Liver (tissue), 9 donors: ENCODE data around the gene GRK5. TPM values are rescaled to one million over a fixed set of nuclear protein-coding genes. Genes with fewer than 3 reads are reported as not detected.

Experiments
- DNase-seq: peaks from one replicate; pipeline ENCODE4 v3.0.0-alpha.2; 2017; ENCODE audit warnings: low spot score
- H3K27ac ChIP-seq, 2 donors: one replicate each; pipeline ENCODE4 v1.7.0; 2013; ENCODE audit warnings: inconsistent platforms in 2 of 2, low read length in 2 of 2, control low read depth in 1 of 2, low read depth in 1 of 2, mild to moderate bottlenecking in 1 of 2
- H3K27me3 ChIP-seq, 4 donors: one replicate each; pipeline versions ENCODE4 v1.6.1 to v1.7.0; 2013; ENCODE audit warnings: low read length in 3 of 4, inconsistent platforms in 1 of 4, mild to moderate bottlenecking in 1 of 4, moderate library complexity in 1 of 4; ENCODE audit not compliant: control insufficient read depth in 4 of 4, insufficient read depth in 4 of 4
- H3K36me3 ChIP-seq, 4 donors: one replicate each; pipeline versions ENCODE4 v1.6.1 to v1.7.0; 2013; ENCODE audit warnings: low read length in 3 of 4, mild to moderate bottlenecking in 3 of 4, low read depth in 1 of 4, moderate library complexity in 1 of 4; ENCODE audit not compliant: control insufficient read depth in 4 of 4, insufficient read depth in 3 of 4
- H3K4me1 ChIP-seq, 4 donors: one replicate each; pipeline versions ENCODE4 v1.6.1 to v1.7.0; 2013; ENCODE audit warnings: low read length in 3 of 4, mild to moderate bottlenecking in 3 of 4, moderate library complexity in 1 of 4; ENCODE audit not compliant: control insufficient read depth in 4 of 4, insufficient read depth in 4 of 4
- H3K4me3 ChIP-seq, 3 donors: one replicate each; pipeline versions ENCODE4 v1.6.1 to v1.7.0; 2013; ENCODE audit warnings: low read length in 3 of 3, control low read depth in 1 of 3, low read depth in 1 of 3, mild to moderate bottlenecking in 1 of 3
- H3K9ac ChIP-seq, 2 donors: one replicate each; pipeline ENCODE4 v1.7.0; 2013; ENCODE audit warnings: low read length in 2 of 2, mild to moderate bottlenecking in 2 of 2, moderate library complexity in 2 of 2, control low read depth in 1 of 2, low read depth in 1 of 2
- H3K9me3 ChIP-seq, 4 donors: one replicate each; pipeline versions ENCODE4 v1.6.1 to v1.7.0; 2013; ENCODE audit warnings: low read length in 3 of 4; ENCODE audit not compliant: control insufficient read depth in 4 of 4
- ATF3 ChIP-seq: IDR thresholded peaks from 2 replicates; pipeline ENCODE4 v1.6.1; 2016; ENCODE audit warnings: antibody characterized with exemption
- CTCF ChIP-seq: fragments of 150-350 bp; IDR thresholded peaks from 2 replicates; pipeline ENCODE4 v1.5.1; 2017; ENCODE audit warnings: improper control_type of control experiment, low read depth, low read length; ENCODE audit not compliant: missing input control
- EGR1 ChIP-seq, 2 donors: IDR thresholded peaks; 2 replicates each; pipeline ENCODE4 v1.6.1; 2016 to 2018; ENCODE audit warnings: antibody characterized with exemption in 2 of 2, low read depth in 2 of 2
- FOXA1 ChIP-seq: IDR thresholded peaks from 2 replicates; pipeline ENCODE4 v1.6.1; 2016; ENCODE audit warnings: antibody characterized with exemption
- FOXA2 ChIP-seq: IDR thresholded peaks from 2 replicates; pipeline ENCODE4 v1.6.1; 2016; ENCODE audit warnings: antibody characterized with exemption
- GABPA ChIP-seq, 2 donors: IDR thresholded peaks in 1 of 2; conservative IDR thresholded peaks in 1 of 2; 2 replicates each; pipeline ENCODE4 v1.6.1; 2016; ENCODE audit warnings: antibody characterized with exemption in 2 of 2, mild to moderate bottlenecking in 1 of 2, moderate library complexity in 1 of 2
- HNF4A ChIP-seq, 2 donors: conservative IDR thresholded peaks; 2 replicates each; pipeline ENCODE4 v1.6.1; 2016; ENCODE audit warnings: antibody characterized with exemption in 2 of 2, mild to moderate bottlenecking in 2 of 2
- HNF4G ChIP-seq: IDR thresholded peaks from 2 replicates; pipeline ENCODE4 v1.6.1; 2016; ENCODE audit warnings: antibody characterized with exemption
- JUND ChIP-seq, 2 donors: IDR thresholded peaks; 2 replicates each; pipeline ENCODE4 v1.6.1; 2016; ENCODE audit warnings: antibody characterized with exemption in 2 of 2
- MAX ChIP-seq: IDR thresholded peaks from 2 replicates; pipeline ENCODE4 v1.6.1; 2016; ENCODE audit warnings: antibody characterized with exemption
- NR2F2 ChIP-seq: IDR thresholded peaks from 2 replicates; pipeline ENCODE4 v1.6.1; 2016; ENCODE audit warnings: antibody characterized with exemption
- REST ChIP-seq: IDR thresholded peaks from 2 replicates; pipeline ENCODE4 v1.6.1; 2016; ENCODE audit warnings: antibody characterized with exemption, mild to moderate bottlenecking
- RXRA ChIP-seq, 2 donors: IDR thresholded peaks; 2 replicates each; pipeline ENCODE4 v1.6.1; 2017 to 2018; ENCODE audit warnings: antibody characterized with exemption in 2 of 2, mild to moderate bottlenecking in 1 of 2
- SP1 ChIP-seq: IDR thresholded peaks from 2 replicates; pipeline ENCODE4 v1.6.1; 2018; ENCODE audit warnings: antibody characterized with exemption, mild to moderate bottlenecking
- TAF1 ChIP-seq: conservative IDR thresholded peaks from 2 replicates; pipeline ENCODE4 v1.6.1; 2016; ENCODE audit warnings: antibody characterized with exemption, mild to moderate bottlenecking
- ZBTB33 ChIP-seq: IDR thresholded peaks from 2 replicates; pipeline ENCODE4 v1.6.1; 2016; ENCODE audit warnings: antibody characterized with exemption
- WGBS: extraction: QIAGEN DNeasy Blood & Tissue Kit; methylation state at CpG from one replicate; pipeline ENCODE4 v1.1.7; 2013; 5-methylcytosine and 5-hydroxymethylcytosine counted together
- polyA plus RNA-seq, 2 donors: library from polyadenylated mRNA; stranded (reverse) in 1 of 2; unstranded in 1 of 2; fragments of 200-250 nt in 1 of 2; fragments of >200 nt in 1 of 2; fragmentation: Nextera tagmentation in 1 of 2; extraction: Ambion mirVana in 1 of 2; gene quantifications; one replicate each; pipeline versions ENCODE4 v1.2.1 to v1.2.3, GENCODE V29; 2013 to 2015
- total RNA-seq, 2 donors: library from RNA; depleted of rRNA; stranded (reverse); fragments of >200 nt; gene quantifications; one replicate each; pipeline ENCODE4 v1.2.3, GENCODE V29; 2014
- donor health status: healthy.
- donor health status: healthy.
- donor health status: healthy.
- donor health status: healthy.
- donor health status: healthy.

The GRK5 gene
- total and polyA plus RNA-seq, 4 donors, result 2.1 to 6.6 (median 5.1) TPM

- Histone ChIP-seq H3K27me3 (no peaks in the 10 kb centered on the region), H3K27ac (no peak overlapping the region), H3K36me3 (peaks cover 0 to 27% (median 7%) of the 10 kb centered on the region in 4 donors), H3K9ac (no peak overlapping the region), H3K4me3 (no peak overlapping the region), H3K4me1 (no peaks in the 10 kb centered on the region), H3K9me3 (no peaks in the 10 kb centered on the region)
- no peak for DNase-seq
- TF ChIP-seq FOXA2, result no peak
- no peak for TF ChIP-seq SP1
- TF ChIP-seq HNF4A (conservative IDR thresholded peaks at IDR 0.05), result no peak
- TF ChIP-seq TAF1, result no peak
- TF ChIP-seq REST, result no peak
- no peak for TF ChIP-seq HNF4G
- TF ChIP-seq MAX, result no peak
- TF ChIP-seq FOXA1, result no peak
- no peak for TF ChIP-seq GABPA (IDR thresholded peaks at IDR 0.05 in 1 of 2, conservative IDR thresholded peaks at IDR 0.05 in 1 of 2)
- TF ChIP-seq RXRA (IDR thresholded peaks at IDR 0.05), result no peak
- no peak for TF ChIP-seq ATF3
- WGBS, result 91% methylated on average over 7 of the region's 7 CpGs
Measured at GRCh38 chr10:119423510-119424257, 216.3 kb downstream of the GRK5 start.

- Histone ChIP-seq H3K4me1 (no peaks in the 10 kb centered on the region), H3K36me3 (peaks cover 0 to 27% (median 7%) of the 10 kb centered on the region in 4 donors), H3K27me3 (no peaks in the 10 kb centered on the region), H3K9me3 (no peaks in the 10 kb centered on the region), H3K9ac (no peak overlapping the region), H3K27ac (no peak overlapping the region), H3K4me3 (no peak overlapping the region)
- TF ChIP-seq NR2F2 (no peak), ATF3 (no peak), ZBTB33 (no peak), RXRA (IDR thresholded peaks at IDR 0.05) (no peak), REST (no peak), FOXA1 (no peak), JUND (IDR thresholded peaks at IDR 0.05) (no peak), EGR1 (IDR thresholded peaks at IDR 0.05; ENCODE audit: low read depth in 2 of 2) (no peak), GABPA (IDR thresholded peaks at IDR 0.05 in 1 of 2, conservative IDR thresholded peaks at IDR 0.05 in 1 of 2) (no peak), FOXA2 (no peak), TAF1 (no peak), CTCF (no peak), HNF4G (no peak)
- no peak for DNase-seq
- WGBS, result 83% methylated on average over 6 of the region's 6 CpGs
Measured at GRCh38 chr10:119424258-119424975, 217.0 kb downstream of the GRK5 start.
